Endometrial microvascular endothelial cells (primary cell): ENCODE results near the gene GPER1. TPM values are rescaled to one million over a fixed set of nuclear protein-coding genes. Genes with fewer than 3 reads are reported as not detected.

Experiments used
- in situ Hi-C: cut with HindIII; loops from 2 replicates; pipeline ENCODE4 v1.10.0; 2017; ENCODE audit warnings: low sequenced_read_pairs, low pct_unique_long_range_greater_than_20kb; ENCODE audit errors: inconsistent ontology term
- total RNA-seq: library from RNA; depleted of rRNA; stranded (reverse); fragments of >200 nt; gene quantifications from one replicate; pipeline ENCODE4 v1.2.3, GENCODE V29; 2015; ENCODE audit errors: inconsistent ontology term

GPER1 gene
- total RNA-seq, 1 donor from 2014 or later = 0.28 TPM

- in situ Hi-C loops = no loop called here
Observed at GRCh38 chr7:1052031-1052818, 35.7 kb upstream of the GPER1 start.

GRCh38 chr7:1053002-1053411 is 34.9 kb upstream of the GPER1 start:
- in situ Hi-C loops = no loop called here

GRCh38 chr7:1053816-1054370 is 34.0 kb upstream of the GPER1 start:
- in situ Hi-C loops = no loop called here

DNA sequence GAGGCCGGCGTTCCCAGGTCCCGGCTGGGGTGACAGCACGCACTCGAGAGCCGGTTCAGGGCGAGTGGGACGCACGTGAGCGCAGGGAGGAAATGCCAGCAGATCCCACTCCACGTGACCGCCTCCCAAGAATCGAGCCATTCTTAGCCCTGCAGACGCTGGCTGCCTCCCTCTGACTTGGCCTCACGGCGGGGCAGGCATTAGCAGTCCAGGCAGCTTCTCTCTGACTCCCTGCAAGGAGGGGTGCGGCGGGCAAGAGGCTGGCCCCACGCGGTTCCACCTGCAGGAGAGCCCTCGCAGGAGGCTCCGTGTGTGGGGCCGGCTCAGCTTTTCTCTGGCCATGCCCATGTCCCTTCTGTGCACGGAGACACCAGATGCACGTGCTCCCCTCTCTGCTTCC is 33.5 kb upstream of the GPER1 start:
- in situ Hi-C loops = no loop called here

GRCh38 chr7:1054861-1055450 is 33.0 kb upstream of the GPER1 start:
- in situ Hi-C loops = no loop called here

DNA sequence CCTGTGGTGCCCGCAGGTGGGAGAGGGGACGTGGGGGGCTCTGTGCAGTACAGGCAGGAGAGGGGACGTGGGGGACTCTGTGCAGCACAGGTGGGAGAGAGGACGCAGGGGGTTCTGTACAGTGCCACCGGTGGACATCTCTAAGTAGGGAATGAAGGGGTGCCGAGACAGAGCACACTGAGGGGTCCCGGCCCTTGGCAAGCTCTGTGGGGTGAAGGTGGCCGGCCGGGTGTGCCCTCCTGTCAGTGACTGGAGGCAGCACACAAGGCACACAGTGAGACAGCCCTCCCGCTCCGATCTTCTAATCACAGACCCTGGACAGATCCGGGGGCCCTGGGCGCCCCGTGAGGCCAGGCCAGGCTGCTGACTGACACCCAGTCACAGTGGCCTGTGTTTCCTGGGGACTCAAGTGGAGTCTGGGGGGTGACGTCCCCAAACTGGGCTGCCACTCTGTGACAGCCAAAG is 32.4 kb upstream of the GPER1 start:
- in situ Hi-C loops = no loop called here

DNA sequence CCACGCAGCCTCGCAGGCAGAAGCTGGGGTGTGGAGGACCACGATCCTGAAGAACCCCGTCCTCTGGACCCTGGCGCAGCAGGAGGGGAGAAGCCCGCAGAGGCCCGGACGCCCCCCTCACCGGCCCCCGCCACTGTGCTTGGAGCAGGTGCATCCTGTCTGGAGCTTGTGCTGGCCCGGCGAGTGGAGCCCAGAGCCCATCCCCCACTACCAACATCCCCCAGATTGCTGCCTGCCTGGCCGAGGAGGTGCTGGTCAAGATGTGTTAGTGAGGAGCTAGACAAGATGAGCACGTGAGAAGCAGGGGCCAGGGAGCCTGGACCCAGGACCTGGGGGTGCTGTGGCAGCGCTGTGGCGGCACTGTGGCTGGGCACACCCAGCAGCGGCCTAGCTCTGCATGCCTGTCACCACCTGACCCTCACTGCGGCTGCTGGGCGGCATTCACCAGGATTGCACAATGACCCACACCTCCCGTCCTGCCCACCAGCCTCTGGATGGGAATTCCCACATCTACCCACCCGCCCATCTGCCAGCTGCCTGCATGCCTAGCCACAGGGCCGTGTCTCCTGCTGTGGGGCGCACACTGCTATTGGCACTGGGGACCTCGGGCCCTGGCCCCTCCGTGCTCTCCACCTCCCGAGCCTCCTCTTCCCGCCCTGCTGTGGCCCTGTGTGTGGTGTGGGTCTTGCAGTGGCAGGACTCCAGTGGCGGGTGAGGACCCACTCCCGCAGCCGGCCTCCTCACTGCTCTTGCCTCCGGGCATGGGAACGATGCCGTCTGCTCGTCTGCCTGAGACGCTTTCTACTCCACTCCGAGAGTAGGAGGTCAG is 31.7 kb upstream of the GPER1 start:
- in situ Hi-C loops = no loop called here

DNA sequence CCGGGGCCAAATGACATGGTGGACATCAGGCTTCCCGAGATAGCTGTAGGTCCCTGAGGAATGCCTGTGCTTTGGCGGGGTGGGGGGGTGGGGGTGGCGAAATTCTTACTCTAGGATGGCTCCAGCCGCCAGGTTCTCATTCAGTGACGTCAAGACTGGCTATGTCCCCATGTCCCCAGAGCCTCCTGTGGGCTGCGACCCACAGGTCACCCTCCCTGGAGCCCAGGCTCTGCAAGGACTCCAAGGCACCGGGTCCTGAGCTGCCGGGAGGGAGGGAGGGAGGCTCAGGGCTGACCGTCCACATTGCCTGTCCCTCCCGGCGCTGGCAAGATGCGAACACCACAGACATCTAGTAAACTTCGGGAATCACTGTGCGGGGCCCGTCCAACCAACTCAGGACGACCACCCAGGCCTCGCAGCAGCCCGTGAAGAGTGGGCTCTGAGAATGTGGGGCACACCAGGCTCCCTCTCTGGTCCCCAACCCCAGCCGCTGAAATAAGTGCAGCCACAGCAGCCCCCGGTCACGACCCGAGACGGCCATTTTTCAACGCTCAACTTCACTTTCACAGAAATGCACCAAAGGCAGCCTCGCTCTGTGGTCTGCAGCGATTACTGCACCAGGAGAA is 31.0 kb upstream of the GPER1 start:
- in situ Hi-C loops = no loop called here

DNA sequence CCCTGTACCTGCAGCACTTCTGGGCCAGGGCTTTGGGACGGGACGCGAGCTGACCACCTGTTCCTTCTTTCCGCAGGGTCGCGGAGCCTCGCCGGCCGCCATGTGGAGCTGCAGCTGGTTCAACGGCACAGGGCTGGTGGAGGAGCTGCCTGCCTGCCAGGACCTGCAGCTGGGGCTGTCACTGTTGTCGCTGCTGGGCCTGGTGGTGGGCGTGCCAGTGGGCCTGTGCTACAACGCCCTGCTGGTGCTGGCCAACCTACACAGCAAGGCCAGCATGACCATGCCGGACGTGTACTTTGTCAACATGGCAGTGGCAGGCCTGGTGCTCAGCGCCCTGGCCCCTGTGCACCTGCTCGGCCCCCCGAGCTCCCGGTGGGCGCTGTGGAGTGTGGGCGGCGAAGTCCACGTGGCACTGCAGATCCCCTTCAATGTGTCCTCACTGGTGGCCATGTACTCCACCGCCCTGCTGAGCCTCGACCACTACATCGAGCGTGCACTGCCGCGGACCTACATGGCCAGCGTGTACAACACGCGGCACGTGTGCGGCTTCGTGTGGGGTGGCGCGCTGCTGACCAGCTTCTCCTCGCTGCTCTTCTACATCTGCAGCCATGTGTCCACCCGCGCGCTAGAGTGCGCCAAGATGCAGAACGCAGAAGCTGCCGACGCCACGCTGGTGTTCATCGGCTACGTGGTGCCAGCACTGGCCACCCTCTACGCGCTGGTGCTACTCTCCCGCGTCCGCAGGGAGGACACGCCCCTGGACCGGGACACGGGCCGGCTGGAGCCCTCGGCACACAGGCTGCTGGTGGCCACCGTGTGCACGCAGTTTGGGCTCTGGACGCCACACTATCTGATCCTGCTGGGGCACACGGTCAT is 30.3 kb upstream of the GPER1 start:
- in situ Hi-C loops = no loop called here

DNA sequence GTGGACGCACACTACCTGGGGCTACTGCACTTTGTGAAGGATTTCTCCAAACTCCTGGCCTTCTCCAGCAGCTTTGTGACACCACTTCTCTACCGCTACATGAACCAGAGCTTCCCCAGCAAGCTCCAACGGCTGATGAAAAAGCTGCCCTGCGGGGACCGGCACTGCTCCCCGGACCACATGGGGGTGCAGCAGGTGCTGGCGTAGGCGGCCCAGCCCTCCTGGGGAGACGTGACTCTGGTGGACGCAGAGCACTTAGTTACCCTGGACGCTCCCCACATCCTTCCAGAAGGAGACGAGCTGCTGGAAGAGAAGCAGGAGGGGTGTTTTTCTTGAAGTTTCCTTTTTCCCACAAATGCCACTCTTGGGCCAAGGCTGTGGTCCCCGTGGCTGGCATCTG is 29.6 kb upstream of the GPER1 start:
- in situ Hi-C loops = no loop called here

DNA sequence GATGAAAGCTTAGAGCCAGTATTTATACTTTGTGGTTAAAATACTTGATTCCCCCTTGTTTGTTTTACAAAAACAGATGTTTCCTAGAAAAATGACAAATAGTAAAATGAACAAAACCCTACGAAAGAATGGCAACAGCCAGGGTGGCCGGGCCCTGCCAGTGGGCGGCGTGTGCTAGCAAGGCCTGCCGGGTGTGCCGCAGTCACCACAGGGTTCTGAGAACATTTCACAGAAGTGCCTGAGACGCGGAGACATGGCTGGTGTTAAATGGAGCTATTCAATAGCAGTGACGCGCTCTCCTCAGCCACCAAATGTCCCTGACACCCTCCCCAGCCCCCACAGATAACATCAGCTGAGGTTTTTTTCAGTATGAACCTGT is 29.1 kb upstream of the GPER1 start:
- in situ Hi-C loops = no loop called here

DNA sequence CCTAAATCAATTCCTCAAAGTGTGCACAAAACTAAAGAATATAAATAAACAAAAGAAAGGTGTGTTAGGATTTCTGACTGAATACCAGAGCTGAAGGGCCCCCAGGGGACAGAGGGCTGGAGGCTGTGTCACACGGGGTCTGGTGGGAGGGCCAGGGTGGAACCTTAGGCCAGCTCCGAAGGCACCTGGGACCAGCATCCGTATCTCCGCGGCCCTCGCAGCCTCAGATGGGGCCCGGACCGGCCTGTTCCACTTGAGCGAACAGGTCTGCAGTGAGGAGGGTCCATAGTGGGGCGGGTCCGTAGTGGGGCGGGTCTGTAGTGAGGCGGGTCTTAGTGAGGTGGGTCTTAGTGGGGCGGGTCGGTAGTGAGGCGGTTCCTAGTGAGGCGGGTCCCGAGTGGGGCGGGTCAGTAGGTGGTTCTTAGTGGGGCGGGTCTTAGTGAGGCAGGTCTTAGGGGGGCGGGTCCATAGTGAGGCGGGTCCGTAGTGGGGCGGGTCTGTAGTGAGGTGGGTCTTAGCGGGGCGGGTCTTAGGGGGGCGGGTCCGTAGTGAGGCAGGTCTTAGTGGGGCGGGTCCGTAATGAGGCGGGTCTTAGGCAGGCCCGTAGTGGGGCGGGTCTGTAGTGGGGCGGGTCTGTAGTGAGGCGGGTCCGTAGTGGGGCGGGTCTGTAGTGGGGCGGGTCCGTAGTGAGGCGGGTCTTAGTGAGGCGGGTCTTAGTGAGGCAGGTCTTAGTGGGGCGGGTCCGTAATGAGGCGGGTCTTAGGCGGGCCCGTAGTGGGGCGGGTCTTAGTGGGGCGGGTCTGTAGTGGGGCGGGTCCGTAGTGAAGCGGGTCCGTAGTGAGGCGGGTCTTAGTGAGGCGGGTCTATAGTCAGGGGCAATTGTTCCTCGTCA is 28.5 kb upstream of the GPER1 start:
- in situ Hi-C loops = no loop called here

DNA sequence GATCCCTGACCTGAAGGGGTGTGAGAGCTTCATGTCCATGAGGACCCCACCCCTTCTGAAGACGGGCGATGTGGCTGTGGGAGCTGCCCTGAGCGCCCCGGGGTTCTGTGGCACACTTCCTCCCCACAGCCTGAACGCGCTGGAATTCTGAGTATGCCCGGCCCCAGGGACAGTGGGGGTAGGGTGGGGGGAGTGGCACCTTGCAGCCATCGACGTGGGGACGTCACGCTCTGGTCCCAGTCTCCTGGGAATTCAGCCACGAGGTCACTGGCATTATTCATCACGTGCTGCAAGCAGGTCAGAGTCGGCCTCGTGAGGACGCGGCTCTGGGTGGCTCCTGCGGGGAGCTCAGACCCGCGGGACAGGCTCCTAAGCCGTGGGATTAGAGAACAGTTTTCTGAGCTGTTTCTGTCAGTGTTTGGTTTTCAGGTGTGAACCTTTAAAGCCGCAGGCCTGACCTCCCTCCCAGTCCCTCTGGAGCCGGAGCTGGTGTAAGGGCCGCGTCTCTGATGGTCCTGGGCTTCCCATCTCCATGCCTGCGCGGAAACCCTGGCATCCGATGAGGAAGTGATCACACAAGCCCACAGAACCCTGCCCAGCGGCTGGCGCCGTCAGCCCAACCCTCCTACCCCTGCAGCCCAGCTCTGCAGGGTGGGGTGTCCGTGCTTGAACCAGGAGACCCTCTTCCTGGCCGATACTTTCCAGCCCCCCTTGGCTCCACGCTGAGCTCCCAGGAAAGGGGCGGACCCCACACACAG is 27.4 kb upstream of the GPER1 start:
- in situ Hi-C loops = no loop called here

DNA sequence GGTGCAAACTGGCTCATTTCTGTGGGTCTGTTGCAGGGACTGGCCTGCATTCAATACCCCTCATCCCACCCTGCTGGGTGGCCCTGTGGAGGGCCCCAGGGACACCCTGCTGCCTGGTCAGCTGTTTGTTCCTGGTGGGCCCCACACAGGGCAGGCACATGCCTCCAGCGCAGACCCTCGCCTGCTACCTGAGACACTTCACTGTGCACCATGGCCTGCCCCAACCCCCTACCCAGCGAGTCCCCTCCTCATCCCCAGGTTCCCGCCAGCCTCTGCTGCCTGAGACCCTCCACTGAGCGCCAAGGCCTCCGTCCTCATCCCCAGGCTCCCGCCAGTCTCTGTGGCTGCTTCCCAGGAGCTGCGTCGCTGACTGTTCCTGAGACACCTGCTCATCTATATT is 26.7 kb upstream of the GPER1 start:
- in situ Hi-C loops = no loop called here

- in situ Hi-C loops = no loop called here
Observed at GRCh38 chr7:1062296-1063294, 25.3 kb upstream of the GPER1 start.

DNA sequence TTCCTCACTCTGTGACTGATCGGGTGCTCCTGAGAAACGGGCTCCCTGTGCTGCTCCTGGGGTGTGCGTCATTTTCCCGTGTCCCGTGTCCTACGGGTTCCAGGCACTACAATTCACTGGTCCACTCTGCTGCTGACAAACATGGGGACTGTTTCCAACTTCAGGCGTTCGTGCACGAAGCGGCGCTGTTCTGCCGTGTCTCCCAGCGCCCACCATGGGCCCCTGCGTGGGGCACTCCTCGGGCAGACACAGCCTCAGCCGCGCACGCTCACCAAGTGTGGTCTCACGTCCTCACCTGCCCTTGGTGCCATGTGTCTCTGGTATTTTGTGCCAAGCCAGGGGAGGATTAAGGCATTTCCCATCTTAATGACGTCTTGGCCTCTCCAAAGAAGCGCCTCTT is 24.6 kb upstream of the GPER1 start:
- in situ Hi-C loops = no loop called here
